ENCODE data around the gene LRRFIP1. TPM values are rescaled to one million over a fixed set of nuclear protein-coding genes. Genes with fewer than 3 reads are reported as not detected.
A peak's percentile ranks its signal among the peaks of the same experiment; 100 is the strongest.

Gene LRRFIP1
- total and polyA plus RNA-seq, 2 of the 13 experiments (the other 11 are each of a cell fraction or from before 2014, with no cell fraction given): 15.9 to 40.5 TPM

DNA sequence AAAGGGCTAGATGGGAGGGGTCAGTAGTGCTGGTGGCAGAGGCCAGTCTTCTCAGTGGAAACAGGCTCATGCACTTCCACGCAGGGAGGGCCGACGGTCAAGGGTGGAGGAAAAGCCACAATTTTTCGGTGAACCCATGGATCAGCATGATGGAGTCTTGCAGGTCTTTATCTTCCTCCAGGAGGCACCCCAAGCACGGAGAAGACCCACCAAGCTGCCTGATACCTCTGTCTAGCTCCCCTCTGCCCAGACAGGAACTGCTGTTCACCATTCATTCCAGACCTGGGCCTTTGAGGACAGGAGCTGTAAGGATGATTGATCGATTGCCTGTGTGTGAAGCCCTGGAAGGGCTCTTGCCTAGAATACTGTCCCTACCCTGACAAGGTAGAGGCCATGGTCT lies 2.8 kb upstream of the LRRFIP1 start (continued):
- TF ChIP-seq ZNF563 (CRISPR knock-in tag; IDR thresholded peaks at IDR 0.05): no peak

DNA sequence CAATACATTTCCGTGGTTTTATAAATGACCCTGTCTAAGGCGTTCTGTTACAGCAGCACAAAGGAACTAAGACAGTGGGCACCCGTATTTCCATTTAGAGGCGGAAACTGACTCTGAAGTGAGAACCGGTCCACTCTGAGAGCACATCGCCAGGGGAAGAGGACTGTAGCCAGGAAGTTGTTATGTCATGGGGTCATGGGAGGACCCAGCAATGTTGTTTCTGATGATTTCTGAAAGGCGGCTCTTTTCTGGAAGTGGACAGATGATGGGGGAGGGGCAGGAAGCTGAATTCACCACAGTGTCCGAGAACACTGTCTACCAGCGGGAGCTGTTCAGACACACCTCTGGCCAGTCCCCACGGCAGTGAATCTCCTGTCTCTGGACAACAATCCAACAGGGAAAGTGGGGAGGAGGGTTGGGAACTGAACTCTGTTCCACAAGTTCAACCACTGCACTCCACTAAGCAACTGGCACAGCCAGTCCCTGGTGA lies 2.1 kb upstream of the LRRFIP1 start:
- WGBS (ENCODE audit: low lambda C conversion rate): 30% methylated on average over 10 of the region's 10 CpGs
- Histone ChIP-seq H3K27me3 (ENCODE audit: control insufficient read depth in 1 of 2, insufficient read depth in 2 of 2, low read length in 2 of 2) (peaks cover 2 to 68% of the 10 kb centered on the region in 2 experiments; a peak in 4 of 5 replicates), H3K4me2 (ENCODE audit: low read depth, low read length) (peak overlapping the region; percentile 60), H3K4me1 (ENCODE audit: insufficient read depth, low read length) (peaks cover 48% of the 10 kb centered on the region), H3K9me3 (ENCODE audit: low read length) (no peaks in the 10 kb centered on the region), H3K4me3 (replicated peaks in 1 of 3; ENCODE audit: insufficient read depth in 1 of 3, low read depth in 2 of 3, low read length in 3 of 3) (peak overlapping the region in 1 of 3 experiments; percentile 15; a peak in 1 of 6 replicates), H3K36me3 (replicated peaks in 1 of 2; ENCODE audit: control insufficient read depth in 1 of 2, insufficient read depth in 2 of 2, low read length in 2 of 2) (no peaks in the 10 kb centered on the region), H4K20me1 (ENCODE audit: insufficient read depth, low read length) (peaks cover 3% of the 10 kb centered on the region; the same call in 1 of the 2 replicates), H2AFZ (ENCODE audit: low read length) (no peak overlapping the region), H3K79me2 (ENCODE audit: insufficient read depth, low read length) (no peaks in the 10 kb centered on the region), H3K27ac (ENCODE audit: extremely low read length, insufficient read depth, low read length) (no peak overlapping the region), H3K9ac (ENCODE audit: insufficient read depth, low read depth, low read length) (no peak overlapping the region)
- CTCF ChIA-PET (ENCODE audit: low intra/inter-chr PET ratio, low total read pairs): interaction anchor here (1.7 kb wide), 1 partner anchor 120 kb away, joined by 5 read pairs; no protein-coding TSS in a partner anchor
- in situ Hi-C loops (cut with HindIII; ENCODE audit: extremely low pct_ligation_motif_present, low pct_unique_long_range_greater_than_20kb): no loop called here
- FAIRE-seq (no peak), DNase-seq (ENCODE audit: low spot score) (peak; percentile 39), ATAC-seq (peak; percentile 27)
- intact Hi-C loops (cut with micrococcal nuclease; ENCODE audit: unreplicated experiment): no loop called here
- POLR2A ChIA-PET: interaction anchor here (0.8 kb wide), 1 partner anchor 24 kb away, joined by 3 read pairs; no protein-coding TSS in a partner anchor
- BruUV-seq (replicated peaks): no TSS peak
- no peak for TF ChIP-seq LCORL (IDR thresholded peaks at IDR 0.05)
- TF ChIP-seq LCORL (CRISPR knock-in tag; IDR thresholded peaks at IDR 0.05): peak; percentile 66; the same call in 1 of the 2 replicates
- 0 out of 2 replicates have a peak, but pooled peaks have one; percentile 22 for TF ChIP-seq GATAD2A (CRISPR knock-in tag; IDR thresholded peaks at IDR 0.05)
- TF ChIP-seq ZNF780A (CRISPR knock-in tag; IDR thresholded peaks at IDR 0.05): no peak
- TF ChIP-seq KDM6A (CRISPR knock-in tag; IDR thresholded peaks at IDR 0.05; ENCODE audit: low read depth): no peak
- no peak for TF ChIP-seq SNAPC2 (CRISPR knock-in tag; IDR thresholded peaks at IDR 0.05)
- TF ChIP-seq HCFC1 (IDR thresholded peaks at IDR 0.05; ENCODE audit: low read depth, low read length): no peak
- TF ChIP-seq DR1 (CRISPR knock-in tag; IDR thresholded peaks at IDR 0.05): no peak
- no peak for TF ChIP-seq CHD2 (IDR thresholded peaks at IDR 0.05; ENCODE audit: low read depth, low read length)
- no peak for TF ChIP-seq ZNF569 (CRISPR knock-in tag; IDR thresholded peaks at IDR 0.05; ENCODE audit: borderline replicate concordance)
- TF ChIP-seq HNRNPH1 (optimal IDR thresholded peaks at IDR 0.05; ENCODE audit: low read depth, low read length): no peak
- 0 out of 2 replicates have a peak, but pooled peaks have one; percentile 31 for TF ChIP-seq RCOR2 (CRISPR knock-in tag; IDR thresholded peaks at IDR 0.05)
- TF ChIP-seq, protein P1, sequence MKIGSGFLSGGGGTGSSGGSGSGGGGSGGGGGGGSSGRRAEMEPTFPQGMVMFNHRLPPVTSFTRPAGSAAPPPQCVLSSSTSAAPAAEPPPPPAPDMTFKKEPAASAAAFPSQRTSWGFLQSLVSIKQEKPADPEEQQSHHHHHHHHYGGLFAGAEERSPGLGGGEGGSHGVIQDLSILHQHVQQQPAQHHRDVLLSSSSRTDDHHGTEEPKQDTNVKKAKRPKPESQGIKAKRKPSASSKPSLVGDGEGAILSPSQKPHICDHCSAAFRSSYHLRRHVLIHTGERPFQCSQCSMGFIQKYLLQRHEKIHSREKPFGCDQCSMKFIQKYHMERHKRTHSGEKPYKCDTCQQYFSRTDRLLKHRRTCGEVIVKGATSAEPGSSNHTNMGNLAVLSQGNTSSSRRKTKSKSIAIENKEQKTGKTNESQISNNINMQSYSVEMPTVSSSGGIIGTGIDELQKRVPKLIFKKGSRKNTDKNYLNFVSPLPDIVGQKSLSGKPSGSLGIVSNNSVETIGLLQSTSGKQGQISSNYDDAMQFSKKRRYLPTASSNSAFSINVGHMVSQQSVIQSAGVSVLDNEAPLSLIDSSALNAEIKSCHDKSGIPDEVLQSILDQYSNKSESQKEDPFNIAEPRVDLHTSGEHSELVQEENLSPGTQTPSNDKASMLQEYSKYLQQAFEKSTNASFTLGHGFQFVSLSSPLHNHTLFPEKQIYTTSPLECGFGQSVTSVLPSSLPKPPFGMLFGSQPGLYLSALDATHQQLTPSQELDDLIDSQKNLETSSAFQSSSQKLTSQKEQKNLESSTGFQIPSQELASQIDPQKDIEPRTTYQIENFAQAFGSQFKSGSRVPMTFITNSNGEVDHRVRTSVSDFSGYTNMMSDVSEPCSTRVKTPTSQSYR (CRISPR knock-in tag; IDR thresholded peaks at IDR 0.05; ENCODE audit: borderline replicate concordance): peak; percentile 77; the same call in 1 of the 2 replicates
- no peak for TF ChIP-seq ATF3 (CRISPR knock-in tag; IDR thresholded peaks at IDR 0.05)
- TF ChIP-seq MED1 (CRISPR knock-in tag; IDR thresholded peaks at IDR 0.05): no peak
- TF ChIP-seq ZMAT3 (CRISPR knock-in tag; conservative IDR thresholded peaks at IDR 0.05): no peak
- no peak for TF ChIP-seq ZNF839 (CRISPR knock-in tag; IDR thresholded peaks at IDR 0.05; ENCODE audit: borderline replicate concordance)
- no peak for TF ChIP-seq ARNT2 (CRISPR knock-in tag; IDR thresholded peaks at IDR 0.05; ENCODE audit: low read depth)
- no peak for TF ChIP-seq ZNF572 (CRISPR knock-in tag; IDR thresholded peaks at IDR 0.05)
- TF ChIP-seq ARID3A (IDR thresholded peaks at IDR 0.05; ENCODE audit: low read depth, low read length): no peak

Measured in HepG2 (cell line).